ENCODE results near the gene UBE2E3. TPM values are rescaled to one million over a fixed set of nuclear protein-coding genes. Genes with fewer than 3 reads are reported as not detected.

Gene UBE2E3
- total RNA-seq, 1 donor from 2014 or later, result 379 TPM

- H3K27ac Mint-ChIP-seq, result no peak overlapping the region
Measured at GRCh38 chr2:181052523-181052891, 72.1 kb downstream of the UBE2E3 start.

GRCh38 chr2:181054256-181054655 is 73.9 kb downstream of the UBE2E3 start:
- H3F3A ChIP-seq (ENCODE audit: low read depth), result peaks cover 3% of the 10 kb centered on the region
- no peaks in the 10 kb centered on the region for H3K4me1 Mint-ChIP-seq
- H3K4me1 ChIP-seq, result no peaks in the 10 kb centered on the region
- no peak for DNase-seq (ENCODE audit: low spot score)
- no peak overlapping the region for H2AFZ ChIP-seq (replicated peaks)
- peaks cover 11% of the 10 kb centered on the region for H4K20me1 ChIP-seq (ENCODE audit: low read depth)
- TF ChIP-seq EZH2 (IDR thresholded peaks at IDR 0.05), result no peak
- no peak for TF ChIP-seq EZH2phosphoT487 (IDR thresholded peaks at IDR 0.05)
- TF ChIP-seq CTCF (IDR thresholded peaks at IDR 0.05), result no peak
- peaks cover 72% of the 10 kb centered on the region for H3K79me2 ChIP-seq (ENCODE audit: low read depth)
- no peak overlapping the region for H3K27ac Mint-ChIP-seq
- no peaks in the 10 kb centered on the region for H3K27me3 Mint-ChIP-seq (ENCODE audit: insufficient read depth, low read depth)
- no peak overlapping the region for H3K27ac ChIP-seq
- H3K4me3 ChIP-seq, result no peak overlapping the region
- H3K9me3 Mint-ChIP-seq, result peaks cover 22% of the 10 kb centered on the region
- H3K4me3 Mint-ChIP-seq, result no peak overlapping the region
- no peaks in the 10 kb centered on the region for H3K9me3 ChIP-seq (ENCODE audit: low read depth)
- H3K36me3 Mint-ChIP-seq, result peaks cover 28% of the 10 kb centered on the region
- H3K4me2 ChIP-seq, result no peak overlapping the region
- no peak overlapping the region for H3K9ac ChIP-seq
- H3K27me3 ChIP-seq, result no peaks in the 10 kb centered on the region
- H3K36me3 ChIP-seq, result no peaks in the 10 kb centered on the region

More at GRCh38 chr2:181052523-181052891, 72.1 kb downstream of the UBE2E3 start:
- no peak for TF ChIP-seq EZH2 (IDR thresholded peaks at IDR 0.05)
- TF ChIP-seq EZH2phosphoT487 (IDR thresholded peaks at IDR 0.05), result no peak
- no peak for TF ChIP-seq CTCF (IDR thresholded peaks at IDR 0.05)
- H3K9me3 Mint-ChIP-seq, result peaks cover 22% of the 10 kb centered on the region
- H3K36me3 Mint-ChIP-seq, result peaks cover 26% of the 10 kb centered on the region
- H3F3A ChIP-seq (ENCODE audit: low read depth), result no peaks in the 10 kb centered on the region
- H3K4me1 ChIP-seq, result no peaks in the 10 kb centered on the region
- no peak overlapping the region for H3K27ac ChIP-seq
- no peak overlapping the region for H3K9ac ChIP-seq
- H3K36me3 ChIP-seq, result no peaks in the 10 kb centered on the region
- H3K27me3 ChIP-seq, result no peaks in the 10 kb centered on the region
- H3K4me3 ChIP-seq, result no peak overlapping the region
- no peak overlapping the region for H3K4me2 ChIP-seq
- H2AFZ ChIP-seq (replicated peaks), result no peak overlapping the region
- H3K4me3 Mint-ChIP-seq, result no peak overlapping the region
- H3K9me3 ChIP-seq (ENCODE audit: low read depth), result no peaks in the 10 kb centered on the region
- H4K20me1 ChIP-seq (ENCODE audit: low read depth), result peaks cover 7% of the 10 kb centered on the region
- peaks cover 80% of the 10 kb centered on the region for H3K79me2 ChIP-seq (ENCODE audit: low read depth)
- no peaks in the 10 kb centered on the region for H3K4me1 Mint-ChIP-seq
- no peaks in the 10 kb centered on the region for H3K27me3 Mint-ChIP-seq (ENCODE audit: insufficient read depth, low read depth)
- no peak for DNase-seq (ENCODE audit: low spot score)

- H3K27me3 Mint-ChIP-seq (ENCODE audit: insufficient read depth, low read depth), result no peaks in the 10 kb centered on the region
- Histone ChIP-seq H3K27ac (no peak overlapping the region), H3K9me3 (ENCODE audit: low read depth) (no peaks in the 10 kb centered on the region), H3K4me1 (no peaks in the 10 kb centered on the region), H3K9ac (no peak overlapping the region), H3F3A (ENCODE audit: low read depth) (peaks cover 3% of the 10 kb centered on the region), H3K4me2 (no peak overlapping the region), H3K4me3 (no peak overlapping the region), H4K20me1 (ENCODE audit: low read depth) (peaks cover 11% of the 10 kb centered on the region), H2AFZ (replicated peaks) (no peak overlapping the region), H3K36me3 (no peaks in the 10 kb centered on the region), H3K27me3 (no peaks in the 10 kb centered on the region), H3K79me2 (ENCODE audit: low read depth) (peaks cover 72% of the 10 kb centered on the region)
- no peak for TF ChIP-seq EZH2 (IDR thresholded peaks at IDR 0.05)
- no peak for TF ChIP-seq CTCF (IDR thresholded peaks at IDR 0.05)
- DNase-seq (ENCODE audit: low spot score), result no peak
- no peak overlapping the region for H3K4me3 Mint-ChIP-seq
- H3K9me3 Mint-ChIP-seq, result peaks cover 22% of the 10 kb centered on the region
- no peak overlapping the region for H3K27ac Mint-ChIP-seq
- H3K4me1 Mint-ChIP-seq, result no peaks in the 10 kb centered on the region
- peaks cover 30% of the 10 kb centered on the region for H3K36me3 Mint-ChIP-seq
Measured at GRCh38 chr2:181054843-181055242, 74.4 kb downstream of the UBE2E3 start.
